ENCODE measurements around the gene PANK4.

The PANK4 gene

DNA sequence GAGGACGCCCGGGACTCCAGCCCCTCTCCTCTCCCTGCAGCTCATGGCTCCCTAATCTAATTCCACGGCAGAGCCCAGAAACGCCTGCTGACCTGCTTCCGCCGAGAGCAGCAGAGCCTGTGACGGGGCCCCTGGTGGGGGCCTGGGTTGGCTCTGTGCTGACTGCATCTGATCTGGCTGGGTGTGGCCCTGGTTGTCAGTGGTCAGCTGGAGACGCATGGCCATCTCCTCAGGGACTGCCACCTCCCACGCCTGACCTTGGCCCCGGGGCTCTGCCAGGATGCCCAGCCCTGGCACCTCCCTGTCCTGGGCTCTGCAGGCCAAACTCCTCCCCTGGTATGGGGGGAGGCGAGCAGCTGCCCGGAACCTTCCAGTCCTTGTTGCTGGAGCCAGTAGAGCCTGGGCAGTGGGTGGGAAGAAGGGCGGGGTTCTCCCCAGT lies 51.4 kb downstream of the PANK4 start:
- Histone ChIP-seq H3K4me3 (ENCODE audit: low read length) (no peak overlapping the region), H3K9me3 (ENCODE audit: insufficient read depth, low read depth, low read length) (no peaks in the 10 kb centered on the region), H3K4me1 (ENCODE audit: insufficient read depth, low read length) (no peaks in the 10 kb centered on the region), H3K36me3 (ENCODE audit: insufficient read depth, low read depth, low read length) (no peaks in the 10 kb centered on the region), H3K27ac (ENCODE audit: low read length) (no peak overlapping the region), H3K9ac (ENCODE audit: low read depth, low read length) (no peak overlapping the region), H3K27me3 (ENCODE audit: insufficient read depth, low read length) (no peaks in the 10 kb centered on the region)

DNA sequence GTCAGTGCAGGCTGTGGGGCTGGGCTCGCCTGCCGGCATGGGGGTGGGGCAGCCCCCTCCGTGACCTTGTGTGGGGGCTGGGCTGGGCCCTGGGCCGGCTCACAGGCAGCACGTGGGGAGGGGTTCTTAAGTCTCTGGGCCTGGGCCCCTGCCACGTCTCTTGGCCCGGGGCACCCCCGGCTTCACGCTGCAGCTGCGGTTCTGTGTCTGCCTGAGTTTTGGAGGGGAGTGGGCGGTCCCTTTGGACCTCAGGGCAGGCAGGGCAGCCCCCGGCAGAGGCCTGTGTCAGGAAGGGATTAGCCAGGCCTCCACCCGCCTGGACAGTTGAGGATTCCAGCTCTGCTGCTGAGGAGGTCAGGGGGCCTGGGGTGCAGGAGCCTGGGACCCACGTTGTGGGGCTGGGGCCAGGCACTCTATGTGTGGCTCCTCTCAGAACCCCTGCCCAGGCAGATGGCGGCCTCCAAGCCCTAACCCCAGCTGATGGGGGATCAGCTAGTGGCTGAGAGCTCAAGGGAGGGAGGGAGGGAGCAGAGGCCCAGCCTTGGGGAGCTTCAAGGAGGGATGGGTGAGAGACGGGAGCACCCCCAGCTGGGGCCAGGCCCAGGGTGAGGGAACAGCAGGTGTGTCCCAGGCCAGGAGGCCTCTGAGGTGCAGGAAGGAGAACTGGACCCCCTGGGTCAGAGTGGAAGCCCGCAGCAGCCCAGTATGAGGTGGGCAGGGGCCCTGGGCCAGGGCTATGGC lies 52.1 kb downstream of the PANK4 start:
- H3K9ac ChIP-seq (ENCODE audit: low read depth, low read length), result no peak overlapping the region
- H3K4me3 ChIP-seq (ENCODE audit: low read length), result no peak overlapping the region
- H3K36me3 ChIP-seq (ENCODE audit: insufficient read depth, low read depth, low read length), result no peaks in the 10 kb centered on the region
- no peak overlapping the region for H3K27ac ChIP-seq (ENCODE audit: low read length)
- H3K4me1 ChIP-seq (ENCODE audit: insufficient read depth, low read length), result no peaks in the 10 kb centered on the region
- no peaks in the 10 kb centered on the region for H3K9me3 ChIP-seq (ENCODE audit: insufficient read depth, low read depth, low read length)
- no peaks in the 10 kb centered on the region for H3K27me3 ChIP-seq (ENCODE audit: insufficient read depth, low read length)

DNA sequence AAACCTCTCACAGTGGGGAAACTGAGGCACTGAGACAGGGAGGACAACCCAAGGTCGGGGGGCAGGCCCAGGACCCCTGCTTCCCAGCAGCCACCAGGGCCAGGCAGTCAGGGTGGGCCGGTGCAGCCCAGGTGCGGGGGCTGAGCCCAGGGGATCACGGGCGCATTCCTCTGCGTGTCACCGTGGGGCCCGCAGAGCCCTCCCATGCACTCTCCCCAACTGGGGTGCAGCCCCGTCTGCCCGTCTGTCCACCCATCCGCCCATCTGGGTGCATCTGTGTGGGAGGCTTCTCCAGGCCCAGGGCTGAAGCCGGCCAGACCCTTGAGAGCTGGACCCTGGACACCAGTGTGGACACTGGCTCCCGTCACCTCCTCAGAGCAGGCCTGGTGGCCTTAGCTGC lies 53.2 kb downstream of the PANK4 start:
- no peaks in the 10 kb centered on the region for H3K4me1 ChIP-seq (ENCODE audit: insufficient read depth, low read length)
- no peak overlapping the region; the same call in 1 of the 2 replicates for H3K9ac ChIP-seq (ENCODE audit: low read depth, low read length)
- H3K9me3 ChIP-seq (ENCODE audit: insufficient read depth, low read depth, low read length), result no peaks in the 10 kb centered on the region
- H3K27me3 ChIP-seq (ENCODE audit: insufficient read depth, low read length), result no peaks in the 10 kb centered on the region
- H3K4me3 ChIP-seq (ENCODE audit: low read length), result no peak overlapping the region
- no peaks in the 10 kb centered on the region for H3K36me3 ChIP-seq (ENCODE audit: insufficient read depth, low read depth, low read length)
- H3K27ac ChIP-seq (ENCODE audit: low read length), result no peak overlapping the region

DNA sequence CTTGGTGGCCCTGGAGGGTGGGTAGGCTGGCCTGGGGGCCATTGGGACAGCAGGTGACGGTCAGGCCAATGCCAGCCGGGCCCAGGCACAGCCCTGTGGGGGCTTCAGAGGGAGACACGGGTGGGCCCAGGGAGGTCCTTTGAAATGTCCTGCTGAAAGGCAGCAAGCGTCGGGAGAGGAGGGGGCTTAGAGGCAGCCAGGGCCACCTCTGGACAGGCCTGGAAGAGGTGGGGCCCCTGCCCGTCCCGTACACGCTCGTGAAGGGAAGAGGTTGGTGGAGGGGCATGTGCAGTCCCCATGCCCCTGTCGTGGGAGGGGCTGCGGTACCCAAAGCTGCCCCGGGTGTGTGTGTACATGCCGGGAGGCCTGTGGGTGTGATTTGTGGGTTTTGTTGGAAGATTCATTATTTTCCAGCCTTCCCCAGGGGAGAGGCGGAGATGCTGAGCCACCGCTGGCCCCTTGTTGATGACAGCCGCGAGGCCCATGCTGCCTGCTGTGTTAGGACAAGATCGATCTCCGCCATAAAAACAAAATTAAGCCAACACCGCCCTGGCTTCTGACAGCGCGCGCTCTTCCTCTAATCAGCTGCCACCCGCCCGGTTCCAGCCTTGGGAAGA lies 53.7 kb downstream of the PANK4 start:
- Histone ChIP-seq H3K4me3 (ENCODE audit: low read length) (no peak overlapping the region), H3K27me3 (ENCODE audit: insufficient read depth, low read length) (no peaks in the 10 kb centered on the region), H3K4me1 (ENCODE audit: insufficient read depth, low read length) (no peaks in the 10 kb centered on the region), H3K9me3 (ENCODE audit: insufficient read depth, low read depth, low read length) (no peaks in the 10 kb centered on the region), H3K9ac (ENCODE audit: low read depth, low read length) (no peak overlapping the region), H3K36me3 (ENCODE audit: insufficient read depth, low read depth, low read length) (no peaks in the 10 kb centered on the region), H3K27ac (ENCODE audit: low read length) (no peak overlapping the region)

GRCh38 chr1:2472109-2472508 lies 54.3 kb downstream of the PANK4 start:
- H3K36me3 ChIP-seq (ENCODE audit: insufficient read depth, low read depth, low read length), result no peaks in the 10 kb centered on the region
- H3K9ac ChIP-seq (ENCODE audit: low read depth, low read length), result no peak overlapping the region
- no peaks in the 10 kb centered on the region for H3K4me1 ChIP-seq (ENCODE audit: insufficient read depth, low read length)
- no peak overlapping the region for H3K4me3 ChIP-seq (ENCODE audit: low read length)
- no peak overlapping the region for H3K27ac ChIP-seq (ENCODE audit: low read length)
- no peaks in the 10 kb centered on the region for H3K9me3 ChIP-seq (ENCODE audit: insufficient read depth, low read depth, low read length)
- no peaks in the 10 kb centered on the region for H3K27me3 ChIP-seq (ENCODE audit: insufficient read depth, low read length)

GRCh38 chr1:2471587-2472001 lies 54.8 kb downstream of the PANK4 start:
- Histone ChIP-seq H3K4me1 (ENCODE audit: insufficient read depth, low read length) (no peaks in the 10 kb centered on the region), H3K36me3 (ENCODE audit: insufficient read depth, low read depth, low read length) (no peaks in the 10 kb centered on the region), H3K9me3 (ENCODE audit: insufficient read depth, low read depth, low read length) (no peaks in the 10 kb centered on the region), H3K27me3 (ENCODE audit: insufficient read depth, low read length) (no peaks in the 10 kb centered on the region), H3K4me3 (ENCODE audit: low read length) (no peak overlapping the region), H3K9ac (ENCODE audit: low read depth, low read length) (no peak overlapping the region), H3K27ac (ENCODE audit: low read length) (no peak overlapping the region)

DNA sequence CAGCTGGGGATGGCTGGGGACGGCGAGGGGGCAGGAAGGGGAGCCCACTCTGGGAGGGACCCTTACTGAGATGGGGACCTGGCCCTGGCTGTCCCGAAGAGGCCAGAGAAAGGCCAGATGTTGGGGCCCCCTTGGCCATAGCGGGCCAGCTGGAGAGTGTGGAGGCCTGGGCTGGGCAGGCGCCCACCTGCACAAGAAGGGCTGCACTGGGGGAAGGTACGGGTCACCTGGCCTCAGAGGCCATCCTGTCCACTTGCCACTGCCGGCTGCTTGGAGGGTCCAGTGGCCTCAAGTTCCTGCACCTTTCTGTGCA lies 55.3 kb downstream of the PANK4 start:
- H3K4me1 ChIP-seq (ENCODE audit: insufficient read depth, low read length), result no peaks in the 10 kb centered on the region
- no peak overlapping the region for H3K27ac ChIP-seq (ENCODE audit: low read length)
- H3K27me3 ChIP-seq (ENCODE audit: insufficient read depth, low read length), result no peaks in the 10 kb centered on the region
- no peaks in the 10 kb centered on the region for H3K36me3 ChIP-seq (ENCODE audit: insufficient read depth, low read depth, low read length)
- H3K9ac ChIP-seq (ENCODE audit: low read depth, low read length), result no peak overlapping the region
- H3K4me3 ChIP-seq (ENCODE audit: low read length), result no peak overlapping the region
- no peaks in the 10 kb centered on the region for H3K9me3 ChIP-seq (ENCODE audit: insufficient read depth, low read depth, low read length)

GRCh38 chr1:2470290-2471158 lies 55.9 kb downstream of the PANK4 start:
- H3K27ac ChIP-seq (ENCODE audit: low read length), result no peak overlapping the region
- H3K9me3 ChIP-seq (ENCODE audit: insufficient read depth, low read depth, low read length), result no peaks in the 10 kb centered on the region
- H3K4me3 ChIP-seq (ENCODE audit: low read length), result no peak overlapping the region
- no peaks in the 10 kb centered on the region for H3K4me1 ChIP-seq (ENCODE audit: insufficient read depth, low read length)
- no peak overlapping the region for H3K9ac ChIP-seq (ENCODE audit: low read depth, low read length)
- no peaks in the 10 kb centered on the region for H3K27me3 ChIP-seq (ENCODE audit: insufficient read depth, low read length)
- no peaks in the 10 kb centered on the region for H3K36me3 ChIP-seq (ENCODE audit: insufficient read depth, low read depth, low read length)

DNA sequence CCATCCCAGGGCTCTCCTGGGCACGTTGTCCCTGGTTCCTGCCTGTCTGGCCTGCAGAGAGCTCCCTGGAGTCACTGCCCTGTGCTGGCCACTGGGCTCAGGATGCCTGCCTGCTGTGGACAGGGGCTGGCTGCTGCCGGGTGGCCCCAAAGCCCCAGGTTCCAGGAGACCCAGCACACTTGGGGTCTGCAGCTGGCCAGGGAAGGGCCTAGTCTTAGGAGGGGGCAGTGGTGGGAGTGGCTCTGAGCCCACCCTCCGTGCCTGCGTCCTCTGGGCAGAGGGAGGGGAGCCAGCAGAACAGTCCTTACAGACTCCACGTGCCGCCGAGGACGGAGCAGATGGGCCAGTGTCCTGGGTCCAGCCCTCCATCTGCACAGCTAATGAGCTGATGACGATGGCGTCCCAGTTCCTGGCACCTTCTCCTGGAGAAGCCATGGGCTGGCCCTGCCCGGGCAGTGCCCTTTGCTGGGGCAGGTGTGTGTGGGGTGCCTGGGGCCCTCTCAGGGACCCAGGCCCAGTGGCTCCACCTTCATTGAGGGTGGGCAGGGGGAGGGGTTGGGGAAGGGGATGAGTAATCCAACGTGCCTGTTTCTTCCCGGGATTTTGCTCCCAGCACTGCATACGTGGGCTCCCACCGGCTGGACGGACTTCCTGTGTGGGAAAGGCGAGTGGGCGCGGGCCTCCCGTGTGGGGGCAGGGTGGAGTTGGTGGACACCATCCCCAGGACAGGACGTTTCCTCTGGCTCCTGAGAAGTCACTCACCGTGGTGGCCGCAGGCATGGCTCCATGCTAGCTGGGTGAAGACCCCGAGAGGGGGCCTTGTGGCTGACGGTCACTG lies 57.1 kb downstream of the PANK4 start:
- H3K36me3 ChIP-seq (ENCODE audit: insufficient read depth, low read depth, low read length), result no peaks in the 10 kb centered on the region
- no peak overlapping the region for H3K4me3 ChIP-seq (ENCODE audit: low read length)
- H3K27ac ChIP-seq (ENCODE audit: low read length), result no peak overlapping the region
- H3K9ac ChIP-seq (ENCODE audit: low read depth, low read length), result no peak overlapping the region
- H3K9me3 ChIP-seq (ENCODE audit: insufficient read depth, low read depth, low read length), result no peaks in the 10 kb centered on the region
- no peaks in the 10 kb centered on the region for H3K4me1 ChIP-seq (ENCODE audit: insufficient read depth, low read length)
- H3K27me3 ChIP-seq (ENCODE audit: insufficient read depth, low read length), result no peaks in the 10 kb centered on the region

GRCh38 chr1:2468540-2468939 lies 57.9 kb downstream of the PANK4 start:
- H3K27ac ChIP-seq (ENCODE audit: low read length), result no peak overlapping the region
- no peak overlapping the region for H3K9ac ChIP-seq (ENCODE audit: low read depth, low read length)
- H3K4me1 ChIP-seq (ENCODE audit: insufficient read depth, low read length), result no peaks in the 10 kb centered on the region
- H3K9me3 ChIP-seq (ENCODE audit: insufficient read depth, low read depth, low read length), result no peaks in the 10 kb centered on the region
- H3K27me3 ChIP-seq (ENCODE audit: insufficient read depth, low read length), result no peaks in the 10 kb centered on the region
- H3K36me3 ChIP-seq (ENCODE audit: insufficient read depth, low read depth, low read length), result no peaks in the 10 kb centered on the region
- no peak overlapping the region for H3K4me3 ChIP-seq (ENCODE audit: low read length)

- H3K9ac ChIP-seq (ENCODE audit: low read depth, low read length), result no peak overlapping the region
- no peaks in the 10 kb centered on the region for H3K27me3 ChIP-seq (ENCODE audit: insufficient read depth, low read length)
- H3K4me3 ChIP-seq (ENCODE audit: low read length), result no peak overlapping the region
- H3K36me3 ChIP-seq (ENCODE audit: insufficient read depth, low read depth, low read length), result no peaks in the 10 kb centered on the region
- no peak overlapping the region for H3K27ac ChIP-seq (ENCODE audit: low read length)
- H3K4me1 ChIP-seq (ENCODE audit: insufficient read depth, low read length), result no peaks in the 10 kb centered on the region
- H3K9me3 ChIP-seq (ENCODE audit: insufficient read depth, low read depth, low read length), result no peaks in the 10 kb centered on the region
These were observed 58.3 kb downstream of the PANK4 start for GRCh38 chr1:2468041-2468472.

Data from iPS-20b (cell line).